Measurements from ENCODE around the gene ACKR1.

The ACKR1 gene

GRCh38 chr1:159187647-159188374, 16.9 kb upstream of the ACKR1 start:
- DNase-seq, result no peak

GRCh38 chr1:159188375-159188788, 16.3 kb upstream of the ACKR1 start:
- DNase-seq, result no peak

- DNase-seq, result no peak
Observed at GRCh38 chr1:159190441-159190840, 14.2 kb upstream of the ACKR1 start.

GRCh38 chr1:159196543-159196942, 8.1 kb upstream of the ACKR1 start:
- DNase-seq, result no peak

- peak; percentile 39 for DNase-seq
Observed at GRCh38 chr1:159197561-159198557, 6.8 kb upstream of the ACKR1 start.

- no peak for DNase-seq
Observed at GRCh38 chr1:159199901-159200300, 4.8 kb upstream of the ACKR1 start.

- no peak for DNase-seq
Observed at GRCh38 chr1:159200769-159201168, 3.9 kb upstream of the ACKR1 start.

GRCh38 chr1:159201642-159202041, 3.0 kb upstream of the ACKR1 start:
- DNase-seq, result no peak

GRCh38 chr1:159203610-159204009, 1.1 kb upstream of the ACKR1 start:
- DNase-seq, result no peak

GRCh38 chr1:159205225-159205624, 550 bp downstream of the ACKR1 start:
- no peak for DNase-seq

- DNase-seq, result no peak
Observed at GRCh38 chr1:159206110-159206509, 1.4 kb downstream of the ACKR1 start.

- DNase-seq, result no peak
Observed at GRCh38 chr1:159207080-159207479, 2.4 kb downstream of the ACKR1 start.

GRCh38 chr1:159207774-159208173, 3.1 kb downstream of the ACKR1 start:
- DNase-seq, result no peak

- no peak for DNase-seq
Observed at GRCh38 chr1:159208175-159208825, 3.6 kb downstream of the ACKR1 start.

GRCh38 chr1:159209061-159209460, 4.4 kb downstream of the ACKR1 start:
- DNase-seq, result no peak

GRCh38 chr1:159211331-159212136, 6.9 kb downstream of the ACKR1 start:
- no peak for DNase-seq

GRCh38 chr1:159212596-159212995, 7.9 kb downstream of the ACKR1 start:
- DNase-seq, result no peak

- DNase-seq, result no peak
Observed at GRCh38 chr1:159214149-159214760, 9.6 kb downstream of the ACKR1 start.

- no peak for DNase-seq
Observed at GRCh38 chr1:159218649-159219636, 14.3 kb downstream of the ACKR1 start.

GRCh38 chr1:159222075-159222865, 17.6 kb downstream of the ACKR1 start:
- no peak for DNase-seq

Measured in SHP77 treated with DMSO at 0.1 percent for 48 hours (cell line).